HepG2 (cell line): ENCODE results near the gene STK32B. TPM values are rescaled to one million over a fixed set of nuclear protein-coding genes. Genes with fewer than 3 reads are reported as not detected.

ENCODE experiments used
- ATAC-seq: fragments of 200-7000 bp; cut with Tn5 transposase; 3 replicates; pipeline ENCODE4 v1.9.1; 2020; ENCODE audit warnings: mild to moderate bottlenecking, moderate library complexity
- BruUV-seq: library from RNA; stranded (reverse); fragments of 400-500 nt; replicated peaks from 2 replicates; lab custom pipeline; 2021; lab: Mats Ljungman, UMichigan
- CTCF ChIA-PET: fragments of 300-600 bp; formaldehyde crosslinking; extraction: SDS; loops from one replicate; lab custom pipeline; 2021; ENCODE audit warnings: low total read pairs, inconsistent platforms, low intra/inter-chr PET ratio; lab: Yijun Ruan, JAX
- POLR2A ChIA-PET: fragments of 350-600 bp; sonication (Branson Sonifier 250); formaldehyde crosslinking; loops from one replicate; lab custom pipeline; 2020; ENCODE audit warnings: antibody characterized with exemption, inconsistent platforms; lab: Yijun Ruan, JAX
- DNase-seq: peaks from one replicate; pipeline ENCODE4 v3.0.0-alpha.2; 2015; ENCODE audit warnings: low spot score
- FAIRE-seq: peaks from 3 replicates; lab custom pipeline; 2011; peaks lifted over from hg19 to GRCh38; lab: Jason Lieb, UNC
- H2AFZ ChIP-seq: one replicate; pipeline ENCODE4 v1.6.1; 2011; ENCODE audit warnings: low read length, inconsistent platforms
- H3K27ac ChIP-seq: fragments of 300-600 bp; 3 replicates; pipeline ENCODE4 v1.8.0; 2011; ENCODE audit warnings: mixed run types, mild to moderate bottlenecking, mixed read lengths, low read length, inconsistent platforms; ENCODE audit not compliant: insufficient read depth; ENCODE audit errors: extremely low read length
- H3K27me3 ChIP-seq, 2 experiments: fragments of 200-600 bp in 1 of 2; 2 replicates in 1 of 2; 3 replicates in 1 of 2; pipeline versions ENCODE4 v1.6.0 to v1.8.0; 2011; ENCODE audit warnings: low read length in 2 of 2, mild to moderate bottlenecking in 2 of 2, moderate library complexity in 2 of 2, inconsistent platforms in 1 of 2; ENCODE audit not compliant: insufficient read depth in 2 of 2, control insufficient read depth in 1 of 2
- H3K36me3 ChIP-seq, 2 experiments: fragments of 200-600 bp in 1 of 2; replicated peaks in 1 of 2; 2 replicates in 1 of 2; 3 replicates in 1 of 2; pipeline versions ENCODE4 v1.5.1 to v1.8.0; 2011; ENCODE audit warnings: low read length in 2 of 2, inconsistent platforms in 1 of 2; ENCODE audit not compliant: insufficient read depth in 2 of 2, control insufficient read depth in 1 of 2
- H3K4me1 ChIP-seq: 2 replicates; pipeline ENCODE4 v1.5.1; 2012; ENCODE audit warnings: low read length, inconsistent platforms; ENCODE audit not compliant: insufficient read depth
- H3K4me2 ChIP-seq: 2 replicates; pipeline ENCODE4 v1.6.0; 2011; ENCODE audit warnings: low read depth, low read length, inconsistent platforms
- H3K4me3 ChIP-seq, 3 experiments: fragments of 200-600 bp in 1 of 3; sonication (generic), shearing (Covaris generic) in 1 of 3; replicated peaks in 1 of 3; 2 replicates each; pipeline ENCODE4 v1.5.1; 2011 to 2016; ENCODE audit warnings: low read length in 3 of 3, inconsistent platforms in 2 of 3, low read depth in 2 of 3, mild to moderate bottlenecking in 2 of 3, control low read depth in 1 of 3, mixed read lengths in 1 of 3; ENCODE audit not compliant: insufficient read depth in 1 of 3
- H3K79me2 ChIP-seq: one replicate; pipeline ENCODE4 v1.6.1; 2011; ENCODE audit warnings: low read length, inconsistent platforms; ENCODE audit not compliant: insufficient read depth
- H3K9ac ChIP-seq: 2 replicates; pipeline ENCODE4 v1.6.0; 2011; ENCODE audit warnings: mild to moderate bottlenecking, low read depth, low read length, inconsistent platforms; ENCODE audit not compliant: insufficient read depth
- H3K9me3 ChIP-seq: 2 replicates; pipeline ENCODE4 v1.5.1; 2012; ENCODE audit warnings: mild to moderate bottlenecking, low read length
- H4K20me1 ChIP-seq: 2 replicates; pipeline ENCODE4 v1.6.0; 2011; ENCODE audit warnings: inconsistent platforms, mild to moderate bottlenecking, low read length, moderate library complexity; ENCODE audit not compliant: insufficient read depth
- LRRFIP1 ChIP-seq: sonication (generic); formaldehyde crosslinking; conservative IDR thresholded peaks from 2 replicates; pipeline ENCODE4 v1.4.0; 2020; ENCODE audit warnings: missing genetic modification reagents
- ZNF331 ChIP-seq: sonication (generic); formaldehyde crosslinking; IDR thresholded peaks from 2 replicates; pipeline ENCODE4 v1.4.0; 2020; ENCODE audit warnings: missing genetic modification reagents
- ZNF768 ChIP-seq: sonication (generic); formaldehyde crosslinking; IDR thresholded peaks from 2 replicates; pipeline ENCODE4 v1.4.0; 2020; ENCODE audit warnings: missing genetic modification reagents
- WGBS: methylation state at CpG from one replicate; pipeline ENCODE4 v1.1.6; 2017; ENCODE audit warnings: low lambda C conversion rate; 5-methylcytosine and 5-hydroxymethylcytosine counted together
- in situ Hi-C: cut with HindIII; loops from 2 replicates; pipeline ENCODE4 v1.10.0; 2017; ENCODE audit warnings: low pct_unique_long_range_greater_than_20kb; ENCODE audit not compliant: extremely low pct_ligation_motif_present
- intact Hi-C: fragments of 100-400 bp; cut with micrococcal nuclease; formaldehyde crosslinking; loops from one replicate; pipeline ENCODE4 v1.10.0; 2022; ENCODE audit not compliant: unreplicated experiment
- polyA plus RNA-seq, 8 experiments: library from polyadenylated mRNA; depleted of rRNA in 3 of 8; stranded (reverse) in 7 of 8; unstranded in 1 of 8; fragments of >200 nt; fragmentation: Illumina TruSeq in 4 of 8; extraction: Trizol in 4 of 8; gene quantifications; 2 replicates each; pipeline versions ENCODE4 v1.2.1 to v1.2.3, GENCODE V29; 2011 to 2016; ENCODE audit warnings: low read depth in 4 of 8, missing spikeins in 1 of 8, mixed read lengths in 1 of 8; ENCODE audit not compliant: insufficient read depth in 1 of 8
- total RNA-seq, 5 experiments: library from RNA; depleted of rRNA; stranded (reverse); fragments of >200 nt; fragmentation: Illumina TruSeq; extraction: Trizol; gene quantifications; 2 replicates each; pipeline ENCODE4 v1.2.3, GENCODE V29; 2016; ENCODE audit warnings: low read depth in 1 of 5

STK32B gene
- total and polyA plus RNA-seq, 2 of the 13 experiments (the other 11 are each of a cell fraction or from before 2014, with no cell fraction given) = not detected

DNA sequence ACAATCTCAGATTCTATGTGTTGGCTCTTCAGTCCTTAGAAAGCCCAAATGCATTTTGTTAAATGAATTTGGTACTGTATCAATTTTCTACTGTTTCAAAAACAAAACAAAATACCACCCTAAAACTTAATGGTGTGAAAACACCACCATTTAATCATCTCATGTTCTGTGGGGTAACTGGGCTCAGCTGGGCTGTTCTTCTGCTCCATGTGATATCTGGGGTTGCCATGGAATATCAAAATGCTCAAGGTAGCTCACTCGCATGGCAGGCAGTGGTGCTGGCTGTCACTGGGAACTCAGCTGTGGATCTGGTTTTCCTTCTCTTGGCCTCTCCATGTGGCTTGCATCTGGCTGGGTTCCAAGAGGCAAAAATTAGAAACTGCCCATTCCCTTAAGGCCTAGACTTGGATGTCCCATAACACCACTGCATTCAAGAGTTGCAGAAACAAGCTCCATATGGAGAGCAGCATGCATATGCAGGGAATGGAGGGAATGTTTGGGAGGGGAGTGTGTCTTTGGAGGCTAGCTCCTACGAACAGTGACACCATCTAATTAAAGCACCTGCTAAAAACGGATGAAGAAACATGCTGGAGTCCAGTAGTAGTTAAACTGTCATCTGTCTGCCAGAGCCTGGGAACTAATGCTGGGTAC, 279.2 kb downstream of the STK32B start:
- Histone ChIP-seq H3K4me3 (no peak overlapping the region), H3K4me1 (no peaks in the 10 kb centered on the region)
- BruUV-seq = no TSS peak

More for the DNA sequence above, 279.2 kb downstream of the STK32B start:
- in situ Hi-C loops = no loop called here
- Histone ChIP-seq H3K9ac (no peak overlapping the region), H2AFZ (no peak overlapping the region), H3K4me2 (no peak overlapping the region), H3K9me3 (no peaks in the 10 kb centered on the region), H3K27me3 (no peaks in the 10 kb centered on the region), H4K20me1 (no peaks in the 10 kb centered on the region), H3K36me3 (no peaks in the 10 kb centered on the region), H3K79me2 (no peaks in the 10 kb centered on the region), H3K27ac (no peak overlapping the region)
- peak; percentile 51; the same call in 1 of the 2 replicates for TF ChIP-seq ZNF331
- no peak for TF ChIP-seq ZNF768
- no peak for TF ChIP-seq LRRFIP1
- CTCF ChIA-PET = no interaction called here
- intact Hi-C loops = no loop called here
- 0% methylated on average over 3 of the region's 3 CpGs for WGBS
- ATAC-seq (no peak), FAIRE-seq (no peak), DNase-seq (no peak)
- POLR2A ChIA-PET = no interaction called here
